Neural cell (in vitro differentiated cells): ENCODE data around the gene DGKB. TPM values are rescaled to one million over a fixed set of nuclear protein-coding genes. Genes with fewer than 3 reads are reported as not detected.

Experiments
- H2AFZ ChIP-seq: fragments of 200-600, 300-800 bp; sonication (generic), shearing (Covaris generic); 2 replicates; pipeline ENCODE4 v1.6.0; 2014; ENCODE audit warnings: low read depth, mild to moderate bottlenecking, antibody characterized with exemption, low read length, moderate library complexity
- H3F3A ChIP-seq: fragments of 200-600 bp; shearing (Covaris generic); 2 replicates; pipeline ENCODE4 v1.6.1; 2016; ENCODE audit warnings: mild to moderate bottlenecking, moderate library complexity, mixed read lengths, antibody characterized with exemption, low read length; ENCODE audit not compliant: insufficient read depth, poor library complexity, severe bottlenecking
- H3K27ac ChIP-seq: fragments of 200-600, 300-800 bp; sonication (generic), shearing (Covaris generic); 2 replicates; pipeline ENCODE4 v1.5.1; 2014; ENCODE audit warnings: mild to moderate bottlenecking, low read length, moderate library complexity
- H3K27me3 ChIP-seq: fragments of 300-800, 200-600 bp; sonication (generic), shearing (Covaris generic); 2 replicates; pipeline ENCODE4 v1.6.0; 2014; ENCODE audit warnings: mild to moderate bottlenecking, low read depth, low read length, moderate library complexity; ENCODE audit not compliant: insufficient read depth
- H3K36me3 ChIP-seq: fragments of 300-800, 200-600 bp; sonication (generic), shearing (Covaris generic); 2 replicates; pipeline ENCODE4 v1.5.1; 2014; ENCODE audit warnings: mild to moderate bottlenecking, antibody characterized with exemption, low read length, moderate library complexity; ENCODE audit not compliant: insufficient read depth
- H3K4me2 ChIP-seq: fragments of 300-800, 200-600 bp; sonication (generic), shearing (Covaris generic); 2 replicates; pipeline ENCODE4 v1.6.0; 2014; ENCODE audit warnings: mild to moderate bottlenecking, low read length
- H3K4me3 ChIP-seq: fragments of 300-800, 200-600 bp; sonication (generic), shearing (Covaris generic); 2 replicates; pipeline ENCODE4 v1.5.1; 2014; ENCODE audit warnings: mild to moderate bottlenecking, low read length, moderate library complexity
- H3K79me2 ChIP-seq: fragments of 200-600 bp; shearing (Covaris generic); replicated peaks from 2 replicates; pipeline ENCODE4 v1.6.0; 2014; ENCODE audit warnings: mild to moderate bottlenecking, low read length, moderate library complexity; ENCODE audit not compliant: insufficient read depth
- H3K9ac ChIP-seq: fragments of 300-800, 200-600 bp; sonication (generic), shearing (Covaris generic); 2 replicates; pipeline ENCODE4 v1.6.1; 2016; ENCODE audit warnings: mild to moderate bottlenecking, low read length, mixed read lengths
- H3K9me2 ChIP-seq: fragments of 200-600 bp; shearing (Covaris generic); 2 replicates; pipeline ENCODE4 v1.6.1; 2016; ENCODE audit warnings: mild to moderate bottlenecking, low read length, mixed read lengths; ENCODE audit not compliant: insufficient read depth
- H3K9me3 ChIP-seq: fragments of 200-600, 300-800 bp; sonication (generic), shearing (Covaris generic); 2 replicates; pipeline ENCODE4 v1.6.1; 2016; ENCODE audit warnings: mild to moderate bottlenecking, mixed run types, low read length, moderate library complexity, mixed read lengths
- H4K20me1 ChIP-seq: fragments of 200-600 bp; shearing (Covaris generic); 2 replicates; pipeline ENCODE4 v1.6.1; 2016; ENCODE audit warnings: mild to moderate bottlenecking, mixed run types; ENCODE audit not compliant: insufficient read depth
- CTCF ChIP-seq: fragments of 450-650 bp; IDR thresholded peaks from 2 replicates; pipeline ENCODE4 v1.5.1; 2014; ENCODE audit warnings: antibody characterized with exemption, mild to moderate bottlenecking, moderate library complexity; ENCODE audit not compliant: poor library complexity, severe bottlenecking
- EP300 ChIP-seq: fragments of 450-650 bp; conservative IDR thresholded peaks from 2 replicates; pipeline ENCODE4 v1.6.1; 2014; ENCODE audit warnings: antibody characterized with exemption, mild to moderate bottlenecking, moderate library complexity; ENCODE audit not compliant: poor library complexity, severe bottlenecking
- EZH2 ChIP-seq: fragments of 200-600, 300-800 bp; shearing (Covaris generic), sonication (generic); IDR thresholded peaks from 2 replicates; pipeline ENCODE4 v1.6.1; 2014; ENCODE audit warnings: antibody characterized with exemption, low read length, borderline replicate concordance, mild to moderate bottlenecking; ENCODE audit not compliant: insufficient read depth, poor library complexity, severe bottlenecking
- MXI1 ChIP-seq: fragments of 450-650 bp; conservative IDR thresholded peaks from 2 replicates; pipeline ENCODE4 v1.6.1; 2014; ENCODE audit warnings: antibody characterized with exemption, mild to moderate bottlenecking; ENCODE audit not compliant: poor library complexity, severe bottlenecking
- POLR2AphosphoS5 ChIP-seq: IDR thresholded peaks from 2 replicates; pipeline ENCODE4 v1.6.1; 2012
- RAD21 ChIP-seq: fragments of 450-650 bp; conservative IDR thresholded peaks from 2 replicates; pipeline ENCODE4 v1.6.1; 2014; ENCODE audit warnings: antibody characterized with exemption, mild to moderate bottlenecking, moderate library complexity
- REST ChIP-seq: IDR thresholded peaks from 2 replicates; pipeline ENCODE4 v1.6.1; 2012; ENCODE audit warnings: borderline replicate concordance
- SMC3 ChIP-seq: fragments of 450-650 bp; conservative IDR thresholded peaks from 2 replicates; pipeline ENCODE4 v1.6.1; 2014; ENCODE audit warnings: antibody characterized with exemption, mild to moderate bottlenecking, moderate library complexity; ENCODE audit not compliant: poor library complexity
- TAF1 ChIP-seq: IDR thresholded peaks from 2 replicates; pipeline ENCODE4 v1.6.1; 2012; ENCODE audit warnings: low read depth
- polyA plus RNA-seq: library from polyadenylated mRNA; depleted of rRNA; stranded (reverse); fragments of >200 nt; gene quantifications from 2 replicates; pipeline ENCODE4 v1.2.3, GENCODE V29; 2014

Gene DGKB
- polyA plus RNA-seq, 1 donor from 2014 or later: 0.20 TPM

GRCh38 chr7:14888962-14889361, 13.6 kb downstream of the DGKB start:
- Histone ChIP-seq H2AFZ (no peak overlapping the region), H4K20me1 (no peaks in the 10 kb centered on the region), H3K9ac (no peak overlapping the region), H3K9me2 (no peaks in the 10 kb centered on the region), H3K27ac (no peak overlapping the region), H3K36me3 (peaks cover 3% of the 10 kb centered on the region), H3F3A (no peaks in the 10 kb centered on the region), H3K4me3 (no peak overlapping the region), H3K27me3 (no peaks in the 10 kb centered on the region), H3K9me3 (no peaks in the 10 kb centered on the region), H3K79me2 (no peaks in the 10 kb centered on the region), H3K4me2 (no peak overlapping the region)
- no peak for TF ChIP-seq RAD21
- TF ChIP-seq SMC3: no peak
- TF ChIP-seq POLR2AphosphoS5: no peak
- TF ChIP-seq EP300: no peak
- TF ChIP-seq MXI1: no peak
- TF ChIP-seq REST: no peak
- no peak for TF ChIP-seq CTCF
- no peak for TF ChIP-seq TAF1
- no peak for TF ChIP-seq EZH2

GRCh38 chr7:14886533-14886932, 16.0 kb downstream of the DGKB start:
- H3K27me3 ChIP-seq: no peaks in the 10 kb centered on the region
- no peak overlapping the region for H3K4me3 ChIP-seq
- H3K9me3 ChIP-seq: no peaks in the 10 kb centered on the region
- no peak overlapping the region for H3K4me2 ChIP-seq
- H3F3A ChIP-seq: no peaks in the 10 kb centered on the region
- no peak overlapping the region for H2AFZ ChIP-seq
- no peaks in the 10 kb centered on the region for H4K20me1 ChIP-seq
- no peak overlapping the region for H3K9ac ChIP-seq
- no peaks in the 10 kb centered on the region for H3K36me3 ChIP-seq
- TF ChIP-seq CTCF (no peak), SMC3 (no peak), REST (no peak), TAF1 (no peak), EZH2 (no peak), EP300 (no peak), RAD21 (no peak), MXI1 (no peak), POLR2AphosphoS5 (no peak)
- H3K79me2 ChIP-seq: no peaks in the 10 kb centered on the region
- H3K27ac ChIP-seq: no peak overlapping the region
- no peaks in the 10 kb centered on the region for H3K9me2 ChIP-seq
